Endothelial cell of umbilical vein (primary cell): ENCODE measurements around the gene HNRNPC. TPM values are rescaled to one million over a fixed set of nuclear protein-coding genes. Genes with fewer than 3 reads are reported as not detected.

Experiments used
- BruUV-seq: library from RNA; stranded (reverse); fragments of 400-500 nt; replicated peaks from 2 replicates; lab custom pipeline; 2021; lab: Mats Ljungman, UMichigan
- CTCF ChIA-PET: fragments of 300-600, 350-600 bp; sonication (Branson Sonifier 250); formaldehyde crosslinking; loops from one replicate; lab custom pipeline; 2021; ENCODE audit warnings: antibody characterized with exemption, inconsistent platforms; lab: Charles Lee
- POLR2A ChIA-PET: fragments of 300-600, 350-600 bp; sonication (Branson Sonifier 250); formaldehyde crosslinking; loops from one replicate; lab custom pipeline; 2021; ENCODE audit warnings: antibody characterized with exemption, inconsistent platforms; lab: Charles Lee
- DNase-seq: peaks from one replicate; pipeline ENCODE4 v3.0.0-alpha.2; 2011; ENCODE audit warnings: low read depth, low spot score
- FAIRE-seq: peaks from 2 replicates; lab custom pipeline; 2011; peaks lifted over from hg19 to GRCh38; lab: Jason Lieb, UNC
- H2AFZ ChIP-seq: 2 replicates; pipeline ENCODE4 v1.6.0; 2012; ENCODE audit warnings: low read depth, low read length, control low read depth, inconsistent platforms
- H3K27ac ChIP-seq: 2 replicates; pipeline ENCODE4 v1.5.1; 2011; ENCODE audit warnings: low read depth, mild to moderate bottlenecking, control low read depth, low read length, moderate library complexity; ENCODE audit not compliant: insufficient read depth
- H3K27me3 ChIP-seq, 2 experiments: 2 replicates each; pipeline versions ENCODE4 v1.6.0 to v1.6.1; 2011; ENCODE audit warnings: low read length in 2 of 2, mixed read lengths in 1 of 2; ENCODE audit not compliant: control insufficient read depth in 2 of 2, insufficient read depth in 2 of 2
- H3K36me3 ChIP-seq, 2 experiments: 2 replicates in 1 of 2; 3 replicates in 1 of 2; pipeline ENCODE4 v1.5.1; 2011; ENCODE audit warnings: low read length in 2 of 2, mild to moderate bottlenecking in 1 of 2, moderate library complexity in 1 of 2; ENCODE audit not compliant: control insufficient read depth in 2 of 2, insufficient read depth in 2 of 2; ENCODE audit errors: extremely low read depth in 1 of 2
- H3K4me1 ChIP-seq: 3 replicates; pipeline ENCODE4 v1.5.1; 2011; ENCODE audit warnings: mild to moderate bottlenecking, low read length; ENCODE audit not compliant: control insufficient read depth, insufficient read depth; ENCODE audit errors: extremely low read depth
- H3K4me2 ChIP-seq: 2 replicates; pipeline ENCODE4 v1.6.1; 2011; ENCODE audit warnings: low read length, control low read depth, mixed read lengths; ENCODE audit not compliant: insufficient read depth
- H3K4me3 ChIP-seq, 3 experiments: fragments of 200-600 bp in 1 of 3; sonication (generic), shearing (Covaris generic) in 1 of 3; replicated peaks in 1 of 3; 2 replicates each; pipeline ENCODE4 v1.5.1; 2011 to 2016; ENCODE audit warnings: control low read depth in 3 of 3, low read length in 3 of 3, mild to moderate bottlenecking in 2 of 3, inconsistent platforms in 1 of 3, low read depth in 1 of 3, moderate library complexity in 1 of 3; ENCODE audit not compliant: insufficient read depth in 1 of 3
- H3K79me2 ChIP-seq: 2 replicates; pipeline ENCODE4 v1.6.0; 2012; ENCODE audit warnings: low read length, inconsistent platforms; ENCODE audit not compliant: control insufficient read depth, insufficient read depth
- H3K9ac ChIP-seq: replicated peaks from 2 replicates; pipeline ENCODE3; 2011; ENCODE audit warnings: low read length, control low read depth; ENCODE audit not compliant: insufficient read depth; ENCODE audit errors: extremely low read depth
- H3K9me1 ChIP-seq: replicated peaks from 3 replicates; pipeline ENCODE4 v1.6.0; 2011; ENCODE audit warnings: mild to moderate bottlenecking, low read length; ENCODE audit not compliant: control insufficient read depth, insufficient read depth; ENCODE audit errors: extremely low read depth
- H3K9me3 ChIP-seq: replicated peaks from 2 replicates; pipeline ENCODE4 v1.5.1; 2012; ENCODE audit warnings: low read length, inconsistent platforms; ENCODE audit not compliant: control insufficient read depth, insufficient read depth
- H4K20me1 ChIP-seq: replicated peaks from 2 replicates; pipeline ENCODE3; 2011; ENCODE audit warnings: mild to moderate bottlenecking, low read length; ENCODE audit not compliant: control insufficient read depth, insufficient read depth; ENCODE audit errors: extremely low read depth
- EZH2 ChIP-seq: IDR thresholded peaks from 2 replicates; pipeline ENCODE4 v1.6.1; 2012; ENCODE audit warnings: borderline replicate concordance, low read depth, mild to moderate bottlenecking, moderate library complexity, low read length, inconsistent platforms; ENCODE audit not compliant: severe bottlenecking
- FOS ChIP-seq: IDR thresholded peaks from 2 replicates; pipeline ENCODE4 v1.6.1; 2011; ENCODE audit warnings: mild to moderate bottlenecking, low read length, moderate library complexity, borderline replicate concordance; ENCODE audit not compliant: insufficient read depth
- GATA2 ChIP-seq: IDR thresholded peaks from 2 replicates; pipeline ENCODE4 v1.7.0; 2011; ENCODE audit warnings: low read depth, mild to moderate bottlenecking, moderate library complexity, mixed read lengths, low read length; ENCODE audit not compliant: insufficient read length, insufficient read depth
- JUN ChIP-seq: IDR thresholded peaks from 2 replicates; pipeline ENCODE4 v1.6.1; 2011; ENCODE audit warnings: borderline replicate concordance, low read depth; ENCODE audit not compliant: insufficient read length, insufficient read depth
- MYC ChIP-seq: IDR thresholded peaks from one replicate; pipeline ENCODE4 v1.6.1; 2011; ENCODE audit warnings: mild to moderate bottlenecking, low read depth, low read length
- POLR2A ChIP-seq: IDR thresholded peaks from 2 replicates; pipeline ENCODE4 v1.6.1; 2012; ENCODE audit warnings: low read depth, mild to moderate bottlenecking, control low read depth, low read length
- POLR2AphosphoS5 ChIP-seq: IDR thresholded peaks from 2 replicates; pipeline ENCODE4 v1.6.1; 2012; ENCODE audit warnings: low read depth, mild to moderate bottlenecking, control low read depth, low read length, moderate library complexity; ENCODE audit not compliant: insufficient read depth
- dilution Hi-C: fragments of 300-500 bp; cut with MboI; formaldehyde crosslinking; loops from one replicate; pipeline ENCODE4 v1.15.0; 2019; ENCODE audit warnings: low sequenced_read_pairs; ENCODE audit not compliant: extremely low pct_ligation_motif_present
- intact Hi-C: fragments of 100-400 bp; cut with micrococcal nuclease; formaldehyde crosslinking; loops from one replicate; pipeline ENCODE4 v1.10.0; 2022
- polyA plus RNA-seq, 4 experiments: library from polyadenylated mRNA; depleted of rRNA in 3 of 4; stranded (reverse) in 3 of 4; unstranded in 1 of 4; fragments of >200 nt; gene quantifications; 2 replicates each; pipeline versions ENCODE4 v1.2.1 to v1.2.3, GENCODE V29; 2011 to 2012; ENCODE audit warnings: missing spikeins in 1 of 4
- total RNA-seq: library from RNA; stranded (reverse); gene quantifications from 2 replicates; pipeline ENCODE4 v1.2.3, GENCODE V29; 2021
- TF ChIP-seq, protein P1 (sequence below): IDR thresholded peaks from 2 replicates; pipeline ENCODE4 v1.6.1; 2011; ENCODE audit not compliant: insufficient read depth, insufficient read length
- TF ChIP-seq, protein P2 (sequence below), 2 donors: IDR thresholded peaks; 1 replicate in 1 of 2; 2 replicates in 1 of 2; pipeline ENCODE4 v1.5.1; 2011; ENCODE audit warnings: low read length in 2 of 2, mild to moderate bottlenecking in 2 of 2, moderate library complexity in 2 of 2, control low read depth in 1 of 2, inconsistent platforms in 1 of 2, low read depth in 1 of 2; ENCODE audit not compliant: insufficient read depth in 1 of 2; ENCODE audit errors: extremely low read depth in 1 of 2

Gene HNRNPC
- total and polyA plus RNA-seq, 2 donors (not counting 3 experiments of a cell fraction or from before 2014, with no cell fraction given) = 531 to 674 TPM

DNA sequence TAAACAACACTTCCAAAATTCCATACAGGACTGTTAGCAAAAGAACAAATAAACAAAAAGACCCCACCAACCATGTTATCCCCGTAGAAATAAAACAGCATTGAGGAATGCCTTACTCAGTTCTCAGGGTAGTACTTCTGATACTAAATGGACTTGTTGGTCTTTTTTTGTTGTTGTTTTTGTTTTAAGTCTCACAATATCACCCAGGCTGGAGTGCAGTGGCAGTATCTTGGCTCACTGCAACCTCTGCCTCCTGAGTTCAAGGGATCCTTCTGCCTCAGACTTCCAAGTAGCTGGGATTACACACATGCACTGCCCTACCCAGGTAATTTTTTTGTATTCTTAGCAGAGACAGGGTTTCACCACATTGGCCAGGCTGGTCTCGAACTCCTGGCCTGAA is 17.1 kb downstream of the HNRNPC start:
- TF ChIP-seq MYC = no peak
- Histone ChIP-seq H3K9me1 (peaks cover 2% of the 10 kb centered on the region), H4K20me1 (peaks cover 32% of the 10 kb centered on the region), H3K36me3 (peaks cover 10 to 39% of the 10 kb centered on the region in 2 experiments), H3K4me2 (no peak overlapping the region), H3K9me3 (no peaks in the 10 kb centered on the region), H2AFZ (no peak overlapping the region), H3K27ac (no peak overlapping the region), H3K79me2 (peaks cover 100% of the 10 kb centered on the region), H3K4me3 (no peak overlapping the region), H3K9ac (no peak overlapping the region), H3K4me1 (peaks cover 12% of the 10 kb centered on the region), H3K27me3 (no peaks in the 10 kb centered on the region)
- FAIRE-seq (no peak), DNase-seq (no peak)
- ChIA-PET POLR2A (no interaction called here), CTCF (no interaction called here)
- dilution Hi-C loops = no loop called here
- intact Hi-C loops = no loop called here
- no TSS peak for BruUV-seq

DNA sequence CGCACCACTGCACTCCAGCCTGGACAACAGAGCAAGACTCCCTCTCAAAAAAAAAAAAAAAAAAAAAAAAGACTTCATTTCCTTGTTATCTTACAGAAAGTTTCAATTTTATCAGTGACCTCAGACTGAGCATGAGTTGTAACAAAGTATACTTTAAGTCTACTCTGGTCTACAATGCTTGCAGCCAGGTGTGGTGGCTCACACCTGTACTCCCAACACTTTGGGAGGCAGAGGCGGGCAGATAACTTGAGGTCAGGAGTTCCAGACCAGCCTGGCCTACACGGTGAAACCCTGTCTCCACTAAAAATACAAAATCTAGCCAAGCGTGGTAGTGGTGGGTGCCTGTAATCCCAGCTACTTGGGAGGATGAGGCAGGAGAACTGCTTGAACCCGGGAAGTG is 18.0 kb downstream of the HNRNPC start:
- peaks cover 33% of the 10 kb centered on the region for H4K20me1 ChIP-seq
- peaks cover 15% of the 10 kb centered on the region for H3K4me1 ChIP-seq
- dilution Hi-C loops = no loop called here
- H3K4me2 ChIP-seq = no peak overlapping the region
- ChIA-PET POLR2A (interaction anchor here (0.6 kb wide), 1 partner anchor 60 kb away, joined by 4 read pairs; no protein-coding TSS in a partner anchor), CTCF (no interaction called here)
- H3K9me1 ChIP-seq = no peaks in the 10 kb centered on the region
- no peak overlapping the region for H3K4me3 ChIP-seq
- no peaks in the 10 kb centered on the region for H3K9me3 ChIP-seq
- FAIRE-seq = no peak
- intact Hi-C loops = no loop called here
- no peak for TF ChIP-seq MYC
- TF ChIP-seq, protein P1, sequence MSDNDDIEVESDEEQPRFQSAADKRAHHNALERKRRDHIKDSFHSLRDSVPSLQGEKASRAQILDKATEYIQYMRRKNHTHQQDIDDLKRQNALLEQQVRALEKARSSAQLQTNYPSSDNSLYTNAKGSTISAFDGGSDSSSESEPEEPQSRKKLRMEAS = no peak
- no peak for TF ChIP-seq FOS
- no peak for TF ChIP-seq EZH2
- TF ChIP-seq POLR2A = no peak
- TF ChIP-seq, protein P2, sequence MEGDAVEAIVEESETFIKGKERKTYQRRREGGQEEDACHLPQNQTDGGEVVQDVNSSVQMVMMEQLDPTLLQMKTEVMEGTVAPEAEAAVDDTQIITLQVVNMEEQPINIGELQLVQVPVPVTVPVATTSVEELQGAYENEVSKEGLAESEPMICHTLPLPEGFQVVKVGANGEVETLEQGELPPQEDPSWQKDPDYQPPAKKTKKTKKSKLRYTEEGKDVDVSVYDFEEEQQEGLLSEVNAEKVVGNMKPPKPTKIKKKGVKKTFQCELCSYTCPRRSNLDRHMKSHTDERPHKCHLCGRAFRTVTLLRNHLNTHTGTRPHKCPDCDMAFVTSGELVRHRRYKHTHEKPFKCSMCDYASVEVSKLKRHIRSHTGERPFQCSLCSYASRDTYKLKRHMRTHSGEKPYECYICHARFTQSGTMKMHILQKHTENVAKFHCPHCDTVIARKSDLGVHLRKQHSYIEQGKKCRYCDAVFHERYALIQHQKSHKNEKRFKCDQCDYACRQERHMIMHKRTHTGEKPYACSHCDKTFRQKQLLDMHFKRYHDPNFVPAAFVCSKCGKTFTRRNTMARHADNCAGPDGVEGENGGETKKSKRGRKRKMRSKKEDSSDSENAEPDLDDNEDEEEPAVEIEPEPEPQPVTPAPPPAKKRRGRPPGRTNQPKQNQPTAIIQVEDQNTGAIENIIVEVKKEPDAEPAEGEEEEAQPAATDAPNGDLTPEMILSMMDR (IDR thresholded peaks at IDR 0.05; ENCODE audit: extremely low read depth in 1 of 2, insufficient read depth in 1 of 2, low read depth in 1 of 2, low read length in 2 of 2) = no peak
- no peak for TF ChIP-seq POLR2AphosphoS5
- TF ChIP-seq JUN = no peak
- TF ChIP-seq GATA2 = no peak
- peaks cover 100% of the 10 kb centered on the region for H3K79me2 ChIP-seq
- DNase-seq = no peak
- H3K27ac ChIP-seq = no peak overlapping the region
- H3K36me3 ChIP-seq = peaks cover 10 to 34% of the 10 kb centered on the region in 2 experiments
- H3K27me3 ChIP-seq = no peaks in the 10 kb centered on the region
- no peak overlapping the region for H3K9ac ChIP-seq
- no TSS peak for BruUV-seq
- H2AFZ ChIP-seq = no peak overlapping the region
